ENCODE results near the gene PYGL. TPM values are rescaled to one million over a fixed set of nuclear protein-coding genes. Genes with fewer than 3 reads are reported as not detected.

The PYGL gene
- polyA plus RNA-seq (2013) = 84.5 TPM

- ChIA-PET CTCF (interaction anchor here (1.0 to 1.7 kb wide), 5 partner anchors 10 to 231 kb away, joined by 3 to 5 read pairs (median 4); no protein-coding TSS in a partner anchor), POLR2A (interaction anchor here (1.1 kb wide), 1 partner anchor 708 kb away, joined by 3 read pairs; no protein-coding TSS in a partner anchor)
- Histone ChIP-seq H3K27ac (ENCODE audit: insufficient read depth in 1 of 2, low read depth in 1 of 2, low read length in 2 of 2, poor library complexity in 1 of 2, severe bottlenecking in 2 of 2) (peak within 1 kb of the TSS in 1 of 2 experiments; percentile 76), H3K36me3 (ENCODE audit: control insufficient read depth in 4 of 4, insufficient read depth in 4 of 4, low read length in 3 of 4) (peaks cover 0 to 19% (median 6%) of the 10 kb centered on the region in 4 experiments), H3K4me1 (ENCODE audit: control extremely low read depth in 1 of 4, control insufficient read depth in 4 of 4, insufficient read depth in 4 of 4, low read length in 3 of 4) (peaks cover 0 to 33% (median 20%) of the 10 kb centered on the region in 4 experiments), H3K9me3 (ENCODE audit: control extremely low read depth in 1 of 5, control insufficient read depth in 4 of 5, insufficient read depth in 2 of 5, low read depth in 1 of 5, low read length in 4 of 5) (no peaks in the 10 kb centered on the region), H3K4me3 (ENCODE audit: control insufficient read depth in 1 of 7, extremely low read depth in 1 of 7, insufficient read depth in 4 of 7, low read depth in 2 of 7, low read length in 6 of 7) (peak within 1 kb of the TSS; percentile 84 to 94 (median 86)), H3K27me3 (replicated peaks in 2 of 5; ENCODE audit: control insufficient read depth in 4 of 5, insufficient read depth in 5 of 5, low read length in 4 of 5) (no peaks in the 10 kb centered on the region)
- WGBS (ENCODE audit: insufficient coverage) = under 1% methylated on average over 66 of the region's 74 CpGs
- peak in 2 of 3 donors; percentile 70 to 75 for DNase-seq
These were observed at the start of gene PYGL for GRCh38 chr14:50943943-50944646. PYGL (minus strand) TSS chr14:50944483; CDS start chr14:50944403, 80 bp downstream.

- no peaks in the 10 kb centered on the region for H3K27me3 ChIP-seq (replicated peaks in 2 of 5; ENCODE audit: control insufficient read depth in 4 of 5, insufficient read depth in 5 of 5, low read length in 4 of 5)
- H3K4me1 ChIP-seq (ENCODE audit: control extremely low read depth in 1 of 4, control insufficient read depth in 4 of 4, insufficient read depth in 4 of 4, low read length in 3 of 4) = peaks cover 0 to 6% (median 0%) of the 10 kb centered on the region in 4 experiments
- CTCF ChIA-PET = no interaction called here
- no peak for DNase-seq
- POLR2A ChIA-PET = no interaction called here
- no peak overlapping the region for H3K27ac ChIP-seq (ENCODE audit: insufficient read depth in 1 of 2, low read depth in 1 of 2, low read length in 2 of 2, poor library complexity in 1 of 2, severe bottlenecking in 2 of 2)
- no peaks in the 10 kb centered on the region for H3K9me3 ChIP-seq (ENCODE audit: control extremely low read depth in 1 of 5, control insufficient read depth in 4 of 5, insufficient read depth in 2 of 5, low read depth in 1 of 5, low read length in 4 of 5)
- 95% methylated on average over 3 of the region's 12 CpGs for WGBS (ENCODE audit: insufficient coverage)
- no peak overlapping the region for H3K4me3 ChIP-seq (ENCODE audit: control insufficient read depth in 1 of 7, extremely low read depth in 1 of 7, insufficient read depth in 4 of 7, low read depth in 2 of 7, low read length in 6 of 7)
- H3K36me3 ChIP-seq (ENCODE audit: control insufficient read depth in 4 of 4, insufficient read depth in 4 of 4, low read length in 3 of 4) = no peaks in the 10 kb centered on the region
These were observed 41.6 kb upstream of the PYGL start for GRCh38 chr14:50985859-50986331.

- no peak for DNase-seq
These were observed 41.0 kb upstream of the PYGL start for GRCh38 chr14:50985124-50985858.

GRCh38 chr14:50984036-50984710 is 39.9 kb upstream of the PYGL start:
- CTCF ChIA-PET = no interaction called here
- H3K4me1 ChIP-seq (ENCODE audit: control extremely low read depth in 1 of 4, control insufficient read depth in 4 of 4, insufficient read depth in 4 of 4, low read length in 3 of 4) = peaks cover 0 to 6% (median 0%) of the 10 kb centered on the region in 4 experiments
- no peak overlapping the region for H3K27ac ChIP-seq (ENCODE audit: insufficient read depth in 1 of 2, low read depth in 1 of 2, low read length in 2 of 2, poor library complexity in 1 of 2, severe bottlenecking in 2 of 2)
- H3K4me3 ChIP-seq (ENCODE audit: control insufficient read depth in 1 of 7, extremely low read depth in 1 of 7, insufficient read depth in 4 of 7, low read depth in 2 of 7, low read length in 6 of 7) = no peak overlapping the region
- WGBS (ENCODE audit: insufficient coverage) = no CpG with 5 or more reads among the region's 2 CpGs
- H3K36me3 ChIP-seq (ENCODE audit: control insufficient read depth in 4 of 4, insufficient read depth in 4 of 4, low read length in 3 of 4) = no peaks in the 10 kb centered on the region
- POLR2A ChIA-PET = no interaction called here
- no peaks in the 10 kb centered on the region for H3K27me3 ChIP-seq (replicated peaks in 2 of 5; ENCODE audit: control insufficient read depth in 4 of 5, insufficient read depth in 5 of 5, low read length in 4 of 5)
- no peak for DNase-seq
- no peaks in the 10 kb centered on the region for H3K9me3 ChIP-seq (ENCODE audit: control extremely low read depth in 1 of 5, control insufficient read depth in 4 of 5, insufficient read depth in 2 of 5, low read depth in 1 of 5, low read length in 4 of 5)

More at GRCh38 chr14:50985124-50985858, 41.0 kb upstream of the PYGL start:
- no peak overlapping the region for H3K4me3 ChIP-seq (ENCODE audit: control insufficient read depth in 1 of 7, extremely low read depth in 1 of 7, insufficient read depth in 4 of 7, low read depth in 2 of 7, low read length in 6 of 7)
- peaks cover 0 to 6% (median 0%) of the 10 kb centered on the region in 4 experiments for H3K4me1 ChIP-seq (ENCODE audit: control extremely low read depth in 1 of 4, control insufficient read depth in 4 of 4, insufficient read depth in 4 of 4, low read length in 3 of 4)
- H3K9me3 ChIP-seq (ENCODE audit: control extremely low read depth in 1 of 5, control insufficient read depth in 4 of 5, insufficient read depth in 2 of 5, low read depth in 1 of 5, low read length in 4 of 5) = no peaks in the 10 kb centered on the region
- H3K36me3 ChIP-seq (ENCODE audit: control insufficient read depth in 4 of 4, insufficient read depth in 4 of 4, low read length in 3 of 4) = no peaks in the 10 kb centered on the region
- H3K27ac ChIP-seq (ENCODE audit: insufficient read depth in 1 of 2, low read depth in 1 of 2, low read length in 2 of 2, poor library complexity in 1 of 2, severe bottlenecking in 2 of 2) = no peak overlapping the region
- 89% methylated on average over 12 of the region's 13 CpGs for WGBS (ENCODE audit: insufficient coverage)
- ChIA-PET POLR2A (no interaction called here), CTCF (no interaction called here)
- no peaks in the 10 kb centered on the region for H3K27me3 ChIP-seq (replicated peaks in 2 of 5; ENCODE audit: control insufficient read depth in 4 of 5, insufficient read depth in 5 of 5, low read length in 4 of 5)

GRCh38 chr14:50979941-50980850 is 35.9 kb upstream of the PYGL start:
- POLR2A ChIA-PET = no interaction called here
- DNase-seq = no peak
- H3K4me3 ChIP-seq (ENCODE audit: control insufficient read depth in 1 of 7, extremely low read depth in 1 of 7, insufficient read depth in 4 of 7, low read depth in 2 of 7, low read length in 6 of 7) = no peak overlapping the region
- peaks cover 0 to 3% (median 0%) of the 10 kb centered on the region in 4 experiments for H3K4me1 ChIP-seq (ENCODE audit: control extremely low read depth in 1 of 4, control insufficient read depth in 4 of 4, insufficient read depth in 4 of 4, low read length in 3 of 4)
- 88% methylated on average over 2 of the region's 5 CpGs for WGBS (ENCODE audit: insufficient coverage)
- H3K9me3 ChIP-seq (ENCODE audit: control extremely low read depth in 1 of 5, control insufficient read depth in 4 of 5, insufficient read depth in 2 of 5, low read depth in 1 of 5, low read length in 4 of 5) = no peaks in the 10 kb centered on the region
- H3K36me3 ChIP-seq (ENCODE audit: control insufficient read depth in 4 of 4, insufficient read depth in 4 of 4, low read length in 3 of 4) = no peaks in the 10 kb centered on the region
- CTCF ChIA-PET = no interaction called here
- H3K27ac ChIP-seq (ENCODE audit: insufficient read depth in 1 of 2, low read depth in 1 of 2, low read length in 2 of 2, poor library complexity in 1 of 2, severe bottlenecking in 2 of 2) = no peak overlapping the region
- no peaks in the 10 kb centered on the region for H3K27me3 ChIP-seq (replicated peaks in 2 of 5; ENCODE audit: control insufficient read depth in 4 of 5, insufficient read depth in 5 of 5, low read length in 4 of 5)

GRCh38 chr14:50978888-50979287 is 34.6 kb upstream of the PYGL start:
- Histone ChIP-seq H3K4me3 (ENCODE audit: control insufficient read depth in 1 of 7, extremely low read depth in 1 of 7, insufficient read depth in 4 of 7, low read depth in 2 of 7, low read length in 6 of 7) (no peak overlapping the region), H3K9me3 (ENCODE audit: control extremely low read depth in 1 of 5, control insufficient read depth in 4 of 5, insufficient read depth in 2 of 5, low read depth in 1 of 5, low read length in 4 of 5) (no peaks in the 10 kb centered on the region), H3K27me3 (replicated peaks in 2 of 5; ENCODE audit: control insufficient read depth in 4 of 5, insufficient read depth in 5 of 5, low read length in 4 of 5) (no peaks in the 10 kb centered on the region), H3K27ac (ENCODE audit: insufficient read depth in 1 of 2, low read depth in 1 of 2, low read length in 2 of 2, poor library complexity in 1 of 2, severe bottlenecking in 2 of 2) (no peak overlapping the region), H3K4me1 (ENCODE audit: control extremely low read depth in 1 of 4, control insufficient read depth in 4 of 4, insufficient read depth in 4 of 4, low read length in 3 of 4) (no peaks in the 10 kb centered on the region), H3K36me3 (ENCODE audit: control insufficient read depth in 4 of 4, insufficient read depth in 4 of 4, low read length in 3 of 4) (no peaks in the 10 kb centered on the region)
- DNase-seq = no peak
- 89% methylated on average over 3 of the region's 4 CpGs for WGBS (ENCODE audit: insufficient coverage)
- POLR2A ChIA-PET = interaction anchor here (0.6 kb wide), 1 partner anchor 143 kb away, joined by 4 read pairs; no protein-coding TSS in a partner anchor
- CTCF ChIA-PET = no interaction called here
